Neural progenitor cell (in vitro differentiated cells): Measurements from ENCODE around the gene ZNF48.

Experiments
- EZH2 ChIP-seq: fragments of 200-600 bp; sonication (generic); IDR thresholded peaks from 2 replicates; pipeline ENCODE4 v1.6.1; 2017; ENCODE audit warnings: antibody characterized with exemption, mild to moderate bottlenecking, moderate library complexity
- TF ChIP-seq, protein P1 (sequence below): fragments of 200-600 bp; sonication (generic); IDR thresholded peaks from 2 replicates; pipeline ENCODE4 v1.5.1; 2017; ENCODE audit warnings: antibody characterized with exemption, mild to moderate bottlenecking

DNA sequence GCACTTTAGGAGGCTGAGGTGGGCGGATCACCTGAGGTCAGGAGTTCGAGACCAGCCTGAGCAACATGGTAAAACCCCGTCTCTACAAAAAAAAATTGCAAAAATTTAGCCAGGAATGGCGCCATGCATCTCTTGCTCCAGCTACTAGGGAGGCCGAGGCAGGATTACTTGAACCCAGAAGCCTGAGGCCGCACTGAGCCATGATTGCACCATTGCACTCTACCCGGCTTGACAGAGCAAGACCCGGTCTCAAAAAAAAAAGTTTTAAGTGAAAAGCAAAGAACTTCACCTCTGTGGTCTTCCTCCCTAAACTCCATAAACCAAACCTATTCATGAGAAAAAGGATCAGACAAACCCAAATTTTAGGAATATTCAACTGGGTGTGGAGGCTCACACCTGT is 47.1 kb upstream of the ZNF48 start:
- TF ChIP-seq, protein P1, sequence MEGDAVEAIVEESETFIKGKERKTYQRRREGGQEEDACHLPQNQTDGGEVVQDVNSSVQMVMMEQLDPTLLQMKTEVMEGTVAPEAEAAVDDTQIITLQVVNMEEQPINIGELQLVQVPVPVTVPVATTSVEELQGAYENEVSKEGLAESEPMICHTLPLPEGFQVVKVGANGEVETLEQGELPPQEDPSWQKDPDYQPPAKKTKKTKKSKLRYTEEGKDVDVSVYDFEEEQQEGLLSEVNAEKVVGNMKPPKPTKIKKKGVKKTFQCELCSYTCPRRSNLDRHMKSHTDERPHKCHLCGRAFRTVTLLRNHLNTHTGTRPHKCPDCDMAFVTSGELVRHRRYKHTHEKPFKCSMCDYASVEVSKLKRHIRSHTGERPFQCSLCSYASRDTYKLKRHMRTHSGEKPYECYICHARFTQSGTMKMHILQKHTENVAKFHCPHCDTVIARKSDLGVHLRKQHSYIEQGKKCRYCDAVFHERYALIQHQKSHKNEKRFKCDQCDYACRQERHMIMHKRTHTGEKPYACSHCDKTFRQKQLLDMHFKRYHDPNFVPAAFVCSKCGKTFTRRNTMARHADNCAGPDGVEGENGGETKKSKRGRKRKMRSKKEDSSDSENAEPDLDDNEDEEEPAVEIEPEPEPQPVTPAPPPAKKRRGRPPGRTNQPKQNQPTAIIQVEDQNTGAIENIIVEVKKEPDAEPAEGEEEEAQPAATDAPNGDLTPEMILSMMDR: no peak
- TF ChIP-seq EZH2: no peak
